ENCODE measurements around the gene CCDC69.
"Not testable (repeated sequence)": the region's sequence is repeated elsewhere in the genome, so short reads cannot be mapped to it uniquely, and the experiment has no call there.

Gene CCDC69

DNA sequence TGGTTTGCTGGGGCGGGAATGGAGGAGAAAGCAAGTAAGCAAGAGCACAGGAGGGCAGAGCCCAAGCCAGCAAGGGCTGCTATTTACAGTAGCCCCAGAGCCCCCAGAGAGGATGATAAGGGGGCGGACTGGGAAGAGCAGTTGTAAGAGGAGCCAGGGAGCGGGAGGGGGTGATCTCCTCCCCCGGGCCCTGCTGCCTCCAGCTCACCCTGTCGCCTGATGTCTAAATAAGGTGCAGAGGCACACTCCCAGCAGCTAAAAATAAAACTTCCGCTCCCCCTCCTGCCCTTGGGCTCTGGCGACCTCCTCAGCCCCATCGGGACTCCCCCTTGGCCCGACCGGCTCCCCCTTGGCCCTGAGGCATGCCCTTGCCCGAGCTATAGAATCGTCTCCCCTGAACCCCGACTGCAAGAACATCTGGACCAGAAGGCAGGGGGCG lies 14.4 kb upstream of the CCDC69 start:
- TF ChIP-seq, protein P1, sequence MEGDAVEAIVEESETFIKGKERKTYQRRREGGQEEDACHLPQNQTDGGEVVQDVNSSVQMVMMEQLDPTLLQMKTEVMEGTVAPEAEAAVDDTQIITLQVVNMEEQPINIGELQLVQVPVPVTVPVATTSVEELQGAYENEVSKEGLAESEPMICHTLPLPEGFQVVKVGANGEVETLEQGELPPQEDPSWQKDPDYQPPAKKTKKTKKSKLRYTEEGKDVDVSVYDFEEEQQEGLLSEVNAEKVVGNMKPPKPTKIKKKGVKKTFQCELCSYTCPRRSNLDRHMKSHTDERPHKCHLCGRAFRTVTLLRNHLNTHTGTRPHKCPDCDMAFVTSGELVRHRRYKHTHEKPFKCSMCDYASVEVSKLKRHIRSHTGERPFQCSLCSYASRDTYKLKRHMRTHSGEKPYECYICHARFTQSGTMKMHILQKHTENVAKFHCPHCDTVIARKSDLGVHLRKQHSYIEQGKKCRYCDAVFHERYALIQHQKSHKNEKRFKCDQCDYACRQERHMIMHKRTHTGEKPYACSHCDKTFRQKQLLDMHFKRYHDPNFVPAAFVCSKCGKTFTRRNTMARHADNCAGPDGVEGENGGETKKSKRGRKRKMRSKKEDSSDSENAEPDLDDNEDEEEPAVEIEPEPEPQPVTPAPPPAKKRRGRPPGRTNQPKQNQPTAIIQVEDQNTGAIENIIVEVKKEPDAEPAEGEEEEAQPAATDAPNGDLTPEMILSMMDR (IDR thresholded peaks at IDR 0.05; ENCODE audit: extremely low read depth, missing control alignments), result no peak
- peak; percentile 54 for DNase-seq (ENCODE audit: low spot score)

DNA sequence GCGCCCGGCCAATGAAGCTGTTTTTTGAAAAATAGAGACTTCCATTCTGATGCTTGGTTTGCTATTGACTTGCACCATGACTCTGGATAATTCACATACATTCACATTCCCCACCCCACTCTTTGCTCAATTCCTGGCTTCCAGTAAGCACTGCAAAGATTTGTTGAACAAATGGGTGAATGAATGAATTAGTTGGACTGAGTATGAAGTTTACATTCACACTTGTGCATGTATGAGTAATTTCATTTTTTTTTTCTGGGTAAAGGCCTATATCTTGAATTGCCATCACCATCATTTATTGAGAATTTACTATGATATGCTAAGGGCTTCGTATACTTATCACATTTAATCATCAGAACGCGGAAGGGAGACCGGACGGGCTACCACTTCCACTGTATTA lies 13.8 kb upstream of the CCDC69 start:
- TF ChIP-seq, protein P1 (IDR thresholded peaks at IDR 0.05; ENCODE audit: extremely low read depth, missing control alignments), result no peak
- DNase-seq (ENCODE audit: low spot score), result no peak

- no peak for DNase-seq (ENCODE audit: low spot score)
- TF ChIP-seq, protein P1 (IDR thresholded peaks at IDR 0.05; ENCODE audit: extremely low read depth, missing control alignments), result no peak
Measured at GRCh38 chr5:151236888-151237287, 13.0 kb upstream of the CCDC69 start.

DNA sequence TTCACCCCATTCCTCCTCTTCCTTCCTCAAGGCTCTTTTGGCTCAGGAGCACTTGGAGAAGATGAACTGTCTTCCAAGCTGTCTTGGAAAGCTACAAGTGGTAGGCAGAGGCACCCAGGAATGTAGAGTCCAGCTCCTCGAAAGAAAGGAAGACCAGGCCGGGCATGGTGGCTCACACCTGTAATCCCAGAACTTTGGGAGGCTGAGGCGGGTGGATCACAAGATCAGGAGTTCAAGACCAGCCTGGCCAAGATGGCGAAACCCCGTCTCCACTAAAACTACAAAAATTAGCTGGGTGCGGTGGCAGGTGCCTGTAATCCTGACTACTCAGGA lies 11.3 kb upstream of the CCDC69 start:
- not testable (repeated sequence) for DNase-seq (ENCODE audit: low spot score)

GRCh38 chr5:151234476-151235238 lies 10.8 kb upstream of the CCDC69 start:
- TF ChIP-seq, protein P1 (IDR thresholded peaks at IDR 0.05; ENCODE audit: extremely low read depth, missing control alignments), result no peak
- peak; percentile 82 for DNase-seq (ENCODE audit: low spot score)

DNA sequence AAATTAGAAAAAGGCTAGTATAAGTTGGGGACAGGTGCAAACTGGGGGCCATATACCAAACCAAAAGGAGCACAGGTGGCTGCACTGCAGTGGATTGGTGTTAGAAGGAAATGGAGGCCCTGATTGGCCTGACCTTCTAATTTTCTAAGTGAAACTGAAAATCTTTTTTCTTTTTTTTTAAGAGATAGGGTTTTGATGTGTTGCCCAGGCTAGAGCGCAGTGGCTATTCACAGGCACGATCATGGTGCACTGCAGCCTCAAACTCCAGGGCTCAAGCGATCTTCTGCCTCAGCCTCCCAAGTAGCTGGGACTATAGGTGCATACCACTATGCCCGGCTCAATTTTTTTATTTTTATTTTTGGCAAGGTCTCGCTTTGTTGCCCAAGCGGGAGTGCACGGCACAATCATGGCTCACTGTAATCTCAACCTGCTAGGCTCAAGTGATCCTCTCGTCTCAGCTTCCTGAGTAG lies 9.8 kb upstream of the CCDC69 start:
- TF ChIP-seq, protein P1 (IDR thresholded peaks at IDR 0.05; ENCODE audit: extremely low read depth, missing control alignments), result no peak
- peak; percentile 69 for DNase-seq (ENCODE audit: low spot score)

DNA sequence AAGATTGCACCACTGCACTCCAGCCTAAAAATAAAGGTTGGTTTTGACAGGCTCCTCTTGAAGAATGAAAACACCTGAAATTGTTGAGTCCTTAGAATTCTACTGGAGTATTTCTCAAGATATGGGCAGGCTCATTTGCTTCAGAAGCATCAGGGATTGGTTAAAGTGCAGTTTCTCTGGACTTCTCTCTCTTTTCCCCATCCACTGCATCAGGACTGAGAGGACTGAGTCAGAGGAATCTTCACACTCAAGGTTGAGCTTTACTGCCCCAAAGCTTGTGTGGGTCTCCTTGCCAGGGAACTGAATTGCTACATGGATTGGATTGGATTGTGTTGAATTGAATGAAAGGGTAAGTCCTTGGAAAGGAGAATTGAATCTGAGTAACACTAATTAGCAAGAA lies 7.5 kb upstream of the CCDC69 start:
- TF ChIP-seq, protein P1 (IDR thresholded peaks at IDR 0.05; ENCODE audit: extremely low read depth, missing control alignments), result no peak
- DNase-seq (ENCODE audit: low spot score), result no peak
